Activated CD4-positive, alpha-beta T cell treated with anti-CD3 and anti-CD28 coated beads, Interleukin-10, Interleukin-2, amounts not matched to agents 100 ng/mL and 50 ng/mL, durations not matched to agents 16 hours and 8 hours (primary cell): Measurements from ENCODE around the gene G6PC3.
"Not testable (repeated sequence)": the region's sequence is repeated elsewhere in the genome, so short reads cannot be mapped to it uniquely, and the experiment has no call there.

ENCODE experiments used
- DNase-seq: peaks from one replicate; pipeline ENCODE4 v3.0.0-alpha.2; 2020

The G6PC3 gene

GRCh38 chr17:44070455-44071197, at the start of gene G6PC3:
Gene G6PC3 (plus strand): TSS chr17:44070735. CDS start chr17:44070966, 231 bp downstream.
- DNase-seq: peak; percentile 96

- not testable (repeated sequence) for DNase-seq
Measured at GRCh38 chr17:44021227-44021626, 49.3 kb upstream of the G6PC3 start.

GRCh38 chr17:44022246-44022645, 48.3 kb upstream of the G6PC3 start:
- no peak for DNase-seq

GRCh38 chr17:44023545-44024270, 46.8 kb upstream of the G6PC3 start:
- DNase-seq: no peak

GRCh38 chr17:44024271-44024663, 46.3 kb upstream of the G6PC3 start:
- no peak for DNase-seq

- DNase-seq: no peak
Measured at GRCh38 chr17:44024853-44025252, 45.7 kb upstream of the G6PC3 start.

GRCh38 chr17:44029736-44030135, 40.8 kb upstream of the G6PC3 start:
- DNase-seq: no peak

GRCh38 chr17:44030482-44030881, 40.1 kb upstream of the G6PC3 start:
- no peak for DNase-seq

GRCh38 chr17:44033861-44034408, 36.6 kb upstream of the G6PC3 start:
- DNase-seq: peak; percentile 16

- DNase-seq: not testable (repeated sequence)
Measured at GRCh38 chr17:44034688-44035087, 35.8 kb upstream of the G6PC3 start.

- no peak for DNase-seq
Measured at GRCh38 chr17:44037471-44037870, 33.1 kb upstream of the G6PC3 start.

- no peak for DNase-seq
Measured at GRCh38 chr17:44038604-44039011, 31.9 kb upstream of the G6PC3 start.

GRCh38 chr17:44039829-44040635, 30.5 kb upstream of the G6PC3 start:
- DNase-seq: no peak

- no peak for DNase-seq
Measured at GRCh38 chr17:44043272-44043696, 27.3 kb upstream of the G6PC3 start.

GRCh38 chr17:44044071-44044470, 26.5 kb upstream of the G6PC3 start:
- DNase-seq: no peak

GRCh38 chr17:44045486-44045885, 25.0 kb upstream of the G6PC3 start:
- no peak for DNase-seq

- not testable (repeated sequence) for DNase-seq
Measured at GRCh38 chr17:44046893-44047292, 23.6 kb upstream of the G6PC3 start.

GRCh38 chr17:44049294-44050060, 21.1 kb upstream of the G6PC3 start:
- DNase-seq: no peak

- DNase-seq: no peak
Measured at GRCh38 chr17:44053125-44053872, 17.2 kb upstream of the G6PC3 start.

GRCh38 chr17:44059101-44059892, 11.2 kb upstream of the G6PC3 start:
- DNase-seq: no peak

GRCh38 chr17:44061446-44061845, 9.1 kb upstream of the G6PC3 start:
- no peak for DNase-seq
